Right cardiac atrium (tissue), 5 donors: ENCODE data around the gene SND1. TPM values are rescaled to one million over a fixed set of nuclear protein-coding genes. Genes with fewer than 3 reads are reported as not detected.

Source experiments
- ATAC-seq, 2 donors: fragments of 200-7000 bp; cut with Tn5 transposase; one replicate each; pipeline versions ENCODE4 v1.8.0 to v1.9.1; 2020; ENCODE audit warnings: moderate library complexity in 2 of 2, mild to moderate bottlenecking in 1 of 2
- DNase-seq, 3 donors: peaks; one replicate each; pipeline ENCODE4 v3.0.0-alpha.2; 2020
- H3K27ac ChIP-seq: one replicate; pipeline ENCODE4 v1.5.1; 2013; ENCODE audit warnings: mild to moderate bottlenecking, low read length, control low read depth, moderate library complexity
- H3K27me3 ChIP-seq: one replicate; pipeline ENCODE4 v1.6.1; 2013; ENCODE audit not compliant: control insufficient read depth, insufficient read depth
- H3K4me1 ChIP-seq: one replicate; pipeline ENCODE4 v1.6.1; 2013; ENCODE audit warnings: low read length; ENCODE audit not compliant: control insufficient read depth, insufficient read depth
- H3K4me3 ChIP-seq: one replicate; pipeline ENCODE4 v1.5.1; 2013; ENCODE audit warnings: low read length, control low read depth
- H3K9me3 ChIP-seq: one replicate; pipeline ENCODE4 v1.6.1; 2013; ENCODE audit warnings: low read length; ENCODE audit not compliant: control insufficient read depth
- WGBS: extraction: QIAGEN DNeasy Blood & Tissue Kit; methylation state at CpG from one replicate; pipeline ENCODE4 v1.1.7; 2013; 5-methylcytosine and 5-hydroxymethylcytosine counted together
- intact Hi-C, 4 donors: fragments of 100-400 bp; cut with DNase I; formaldehyde crosslinking; loops; one replicate each; pipeline versions ENCODE4 v1.11.0 to v1.14.0; 2022 to 2023
- polyA plus RNA-seq: library from polyadenylated mRNA; stranded (reverse); fragments of 200-250 nt; gene quantifications from one replicate; pipeline ENCODE4 v1.2.3, GENCODE V29; 2013
- total RNA-seq, 4 donors: library from RNA; stranded (reverse); fragmentation: NEBNext Ultra II Directional; extraction: Animal tissue kit (Norgen Biotek cat#: 25700); gene quantifications; one replicate each; pipeline ENCODE4 v1.2.1, GENCODE V29; 2021
- donor health status: healthy with polysubstance abuse.
- donor health status: DM: no; HTN: yes; CAD: no.
- donor health status: DM: no; HTN: no; CAD: no.
- donor health status: DM: no; HTN: yes; CAD: no; lungs with severe emphysema.
- donor health status: DM: yes; HTN: yes; CAD: no.

Gene SND1
- total and polyA plus RNA-seq, 5 donors = 50.0 to 107 (median 89.3) TPM

GRCh38 chr7:127628445-127628844 is 23.5 kb upstream of the SND1 start:
- no peak for ATAC-seq
- 48% methylated on average over 3 of the region's 3 CpGs for WGBS

GRCh38 chr7:127629268-127629854 is 22.6 kb upstream of the SND1 start:
- intact Hi-C loops = no loop called here
- 10% methylated on average over 5 of the region's 5 CpGs for WGBS
- DNase-seq = peak in 1 of 3 donors; percentile 55
- Histone ChIP-seq H3K27ac (no peak overlapping the region), H3K9me3 (no peaks in the 10 kb centered on the region), H3K27me3 (no peaks in the 10 kb centered on the region), H3K4me3 (no peak overlapping the region), H3K4me1 (no peaks in the 10 kb centered on the region)
- peak in 1 of 2 donors; percentile 64 for ATAC-seq

More at GRCh38 chr7:127628445-127628844, 23.5 kb upstream of the SND1 start:
- H3K9me3 ChIP-seq = no peaks in the 10 kb centered on the region
- H3K4me1 ChIP-seq = no peaks in the 10 kb centered on the region
- no peak overlapping the region for H3K27ac ChIP-seq
- H3K4me3 ChIP-seq = no peak overlapping the region
- DNase-seq = no peak
- intact Hi-C loops = no loop called here
- H3K27me3 ChIP-seq = no peaks in the 10 kb centered on the region

DNA sequence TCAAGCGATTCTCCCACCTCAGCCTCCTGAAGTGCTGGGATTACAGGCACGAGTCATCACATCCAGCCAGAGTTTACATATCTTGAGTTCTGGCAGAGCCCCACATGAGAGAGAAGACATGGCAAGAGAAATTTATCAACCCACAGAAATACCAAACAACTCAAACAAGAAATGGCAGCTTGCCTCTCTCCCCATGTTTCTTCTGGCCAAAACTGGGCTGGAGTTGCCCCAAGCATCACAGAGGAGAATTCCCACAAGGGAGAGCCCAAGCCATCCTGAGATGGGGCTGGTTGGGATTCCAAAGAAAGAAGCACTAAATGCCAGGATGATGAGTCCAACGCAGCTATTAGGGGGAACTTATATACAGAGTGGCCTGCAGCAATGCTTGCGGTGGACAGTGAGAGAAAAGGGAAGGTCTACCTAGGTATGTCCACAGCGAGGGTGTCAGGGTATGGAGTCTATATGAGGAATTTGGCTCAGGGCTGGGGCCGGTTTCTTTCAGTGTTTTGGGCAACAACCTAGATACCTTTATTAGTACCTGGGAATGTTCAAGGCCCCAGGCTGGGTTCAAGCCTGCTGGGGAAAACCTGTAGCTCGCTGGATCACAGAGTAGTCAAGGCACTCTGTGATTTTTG is 19.6 kb upstream of the SND1 start:
- intact Hi-C loops = no loop called here
- 78% methylated on average over 7 of the region's 7 CpGs for WGBS
- no peak for ATAC-seq

DNA sequence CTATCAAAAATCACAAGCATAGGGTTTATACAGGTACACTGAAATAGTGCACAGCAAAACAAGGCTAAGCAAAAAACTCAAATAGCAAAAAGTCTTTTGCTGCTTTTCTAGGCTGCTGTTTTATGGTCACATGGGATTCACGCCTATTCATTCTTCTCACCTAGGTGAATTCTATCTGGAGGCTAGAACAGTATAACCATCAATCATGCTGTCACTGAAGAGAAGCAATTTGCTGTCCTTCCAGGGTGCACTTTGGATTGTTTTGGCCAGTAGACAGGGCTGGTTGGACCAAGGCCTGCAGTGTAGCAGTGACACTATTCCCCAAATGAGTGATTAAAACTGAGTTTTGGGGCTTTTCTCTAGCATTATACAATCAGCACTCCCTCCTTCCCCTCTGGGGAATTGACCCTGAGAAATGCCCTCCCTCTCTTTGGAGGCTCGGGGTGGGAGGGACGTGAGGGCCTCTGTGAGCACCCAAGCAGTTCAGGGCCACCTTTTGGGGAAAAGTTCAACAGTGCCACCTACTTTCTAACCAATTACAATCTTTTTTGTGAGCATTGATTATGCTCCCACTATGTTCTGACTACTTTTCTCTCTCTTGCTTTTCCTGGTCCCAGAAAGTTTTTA is 16.2 kb upstream of the SND1 start:
- DNase-seq (no peak), ATAC-seq (no peak)
- no peaks in the 10 kb centered on the region for H3K9me3 ChIP-seq
- no peak overlapping the region for H3K4me3 ChIP-seq
- WGBS = 45% methylated on average over 3 of the region's 3 CpGs
- no peak overlapping the region for H3K27ac ChIP-seq
- H3K27me3 ChIP-seq = no peaks in the 10 kb centered on the region
- intact Hi-C loops = no loop called here
- no peaks in the 10 kb centered on the region for H3K4me1 ChIP-seq

More for the DNA sequence above, 19.6 kb upstream of the SND1 start:
- DNase-seq = no peak
- Histone ChIP-seq H3K27me3 (no peaks in the 10 kb centered on the region), H3K27ac (no peak overlapping the region), H3K9me3 (no peaks in the 10 kb centered on the region), H3K4me1 (no peaks in the 10 kb centered on the region), H3K4me3 (no peak overlapping the region)

- no peaks in the 10 kb centered on the region for H3K9me3 ChIP-seq
- H3K4me1 ChIP-seq = no peaks in the 10 kb centered on the region
- no peak overlapping the region for H3K4me3 ChIP-seq
- intact Hi-C loops = no loop called here
- DNase-seq (no peak), ATAC-seq (no peak)
- no peak overlapping the region for H3K27ac ChIP-seq
- H3K27me3 ChIP-seq = no peaks in the 10 kb centered on the region
Observed at GRCh38 chr7:127638197-127638596, 13.8 kb upstream of the SND1 start.

GRCh38 chr7:127644484-127644883 is 7.5 kb upstream of the SND1 start:
- WGBS = 50% methylated on average over 2 of the region's 2 CpGs

DNA sequence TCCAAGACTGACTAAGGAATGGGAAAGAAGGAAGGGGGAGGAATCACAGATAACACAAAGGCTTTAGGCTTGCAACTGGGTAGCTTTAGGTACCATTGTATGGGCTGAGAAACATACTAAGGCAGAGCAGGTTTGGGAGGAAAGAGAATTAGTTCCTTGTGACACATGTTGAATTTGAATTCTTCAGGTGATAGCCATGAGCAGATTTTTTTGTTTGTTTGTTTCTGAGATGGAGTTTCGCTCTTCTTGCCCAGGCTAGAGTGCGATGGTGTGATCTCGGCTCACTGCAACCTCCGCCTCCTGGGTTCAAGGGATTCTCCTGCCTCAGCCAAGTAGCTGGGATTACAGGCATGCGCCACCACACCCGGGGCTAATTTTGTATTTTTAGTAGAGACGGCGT is 4.4 kb upstream of the SND1 start:
- no peaks in the 10 kb centered on the region for H3K27me3 ChIP-seq
- no peak for DNase-seq
- intact Hi-C loops = loop anchor here in 1 of 4 donors (5.0 kb wide), 1 partner anchor 55 kb away; the partner anchor contains the start of gene FSCN3

More at GRCh38 chr7:127644484-127644883, 7.5 kb upstream of the SND1 start:
- Histone ChIP-seq H3K27me3 (no peaks in the 10 kb centered on the region), H3K9me3 (no peaks in the 10 kb centered on the region), H3K4me1 (no peaks in the 10 kb centered on the region), H3K27ac (no peak overlapping the region), H3K4me3 (no peak overlapping the region)
- intact Hi-C loops = no loop called here
- no peak for ATAC-seq
- no peak for DNase-seq

GRCh38 chr7:127648986-127649385 is 3.0 kb upstream of the SND1 start:
- no peak overlapping the region for H3K27ac ChIP-seq
- no peaks in the 10 kb centered on the region for H3K27me3 ChIP-seq
- DNase-seq (no peak), ATAC-seq (no peak)
- no peaks in the 10 kb centered on the region for H3K9me3 ChIP-seq
- H3K4me1 ChIP-seq = peaks cover 3% of the 10 kb centered on the region
- H3K4me3 ChIP-seq = no peak overlapping the region
- intact Hi-C loops = loop anchor here in 1 of 4 donors (5.0 kb wide), 1 partner anchor 57 kb away; the partner anchor contains the start of gene FSCN3
- 62% methylated on average over 2 of the region's 2 CpGs for WGBS

More for the DNA sequence above, 4.4 kb upstream of the SND1 start:
- Histone ChIP-seq H3K9me3 (no peaks in the 10 kb centered on the region), H3K4me1 (no peaks in the 10 kb centered on the region), H3K27ac (no peak overlapping the region), H3K4me3 (no peak overlapping the region)
- 95% methylated on average over 8 of the region's 8 CpGs for WGBS
- ATAC-seq = no peak

DNA sequence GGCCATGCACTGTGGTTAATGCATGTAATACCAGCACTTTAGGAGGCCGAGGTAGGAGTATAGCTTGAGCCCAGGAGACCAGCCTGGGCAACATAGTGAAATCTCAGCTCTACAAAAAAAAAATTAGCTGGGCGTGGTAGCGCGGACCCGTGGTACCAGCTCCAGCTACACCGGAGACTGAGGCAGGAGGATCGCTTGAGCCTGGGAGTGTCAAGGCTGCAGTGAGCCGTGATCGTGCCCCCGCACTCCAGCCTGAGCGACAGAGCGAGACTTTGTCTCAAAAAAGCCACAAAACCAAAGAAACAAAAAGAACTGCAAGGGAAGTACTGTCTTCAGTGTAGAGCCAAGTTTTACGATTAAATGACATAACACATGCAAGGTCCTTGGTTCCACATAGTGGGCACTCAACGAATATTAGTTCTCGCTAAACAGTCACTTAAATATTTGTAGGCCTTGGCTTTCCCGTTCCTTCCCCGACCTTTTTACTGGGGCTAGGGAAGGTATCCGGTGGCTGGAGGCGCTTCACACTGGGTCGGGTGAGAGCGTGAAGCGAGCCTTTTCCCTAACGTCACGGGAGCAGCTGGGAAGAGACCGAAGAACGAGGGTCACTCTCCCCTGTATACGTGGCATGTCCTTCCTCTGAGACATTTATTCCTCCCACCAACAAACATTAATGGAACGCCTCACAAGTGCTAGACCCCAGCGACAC is 993 bp upstream of the SND1 start:
- WGBS = 48% methylated on average over 29 of the region's 29 CpGs
- H3K9me3 ChIP-seq = no peaks in the 10 kb centered on the region
- intact Hi-C loops = no loop called here
- peak overlapping the region; percentile 97 for H3K27ac ChIP-seq
- no peaks in the 10 kb centered on the region for H3K27me3 ChIP-seq
- ATAC-seq = peak; percentile 1 to 28
- peaks cover 11% of the 10 kb centered on the region for H3K4me1 ChIP-seq
- DNase-seq = no peak
- H3K4me3 ChIP-seq = peak overlapping the region; percentile 76

GRCh38 chr7:127652333-127653248 is 597 bp downstream of the SND1 start:
- intact Hi-C loops = no loop called here
- DNase-seq (no peak), ATAC-seq (no peak)
- 2% methylated on average over 38 of the region's 38 CpGs for WGBS
- H3K27me3 ChIP-seq = no peaks in the 10 kb centered on the region
- H3K4me1 ChIP-seq = peaks cover 11% of the 10 kb centered on the region
- H3K27ac ChIP-seq = peak overlapping the region; percentile 82
- H3K9me3 ChIP-seq = no peaks in the 10 kb centered on the region
- H3K4me3 ChIP-seq = peak overlapping the region; percentile 81
